ENCODE measurements around the gene NUSAP1.
"Not testable (repeated sequence)": the region's sequence is repeated elsewhere in the genome, so short reads cannot be mapped to it uniquely, and the experiment has no call there.

DNA sequence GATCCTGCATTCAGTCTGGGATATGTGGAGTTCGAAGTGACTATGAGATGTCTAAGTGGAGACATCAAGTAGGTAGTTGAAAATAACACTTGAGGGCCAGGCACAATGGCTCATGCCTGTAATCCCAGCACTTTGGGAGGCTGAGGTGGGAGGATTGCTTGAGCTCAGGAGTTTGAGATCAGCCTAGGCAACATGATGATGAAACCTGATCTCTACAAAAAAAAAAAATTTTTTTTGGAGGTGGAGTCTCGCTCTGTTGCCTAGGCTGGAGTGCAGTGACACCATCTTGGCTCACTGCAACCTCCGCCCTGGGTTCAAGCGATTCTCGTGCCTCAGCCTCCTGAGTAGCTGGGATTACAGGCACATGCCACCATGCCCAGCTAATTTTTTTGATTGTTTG, 93.2 kb downstream of the NUSAP1 start:
- TF ChIP-seq POLR2AphosphoS5, POLR2A (IDR thresholded peaks at IDR 0.05; ENCODE audit: low read depth, low read length): not testable (repeated sequence)
